GM23248 (cell line): Measurements from ENCODE around the gene ETV1. TPM values are rescaled to one million over a fixed set of nuclear protein-coding genes. Genes with fewer than 3 reads are reported as not detected.

ENCODE experiments used
- DNase-seq: peaks from one replicate; pipeline ENCODE4 v3.0.0-alpha.2; 2015
- H2AFZ ChIP-seq: fragments of 200-600 bp; sonication (generic); 2 replicates; pipeline ENCODE4 v1.6.1; 2016; ENCODE audit warnings: antibody characterized with exemption
- H3F3A ChIP-seq: fragments of 200-600 bp; sonication (generic); 2 replicates; pipeline ENCODE4 v1.6.1; 2016; ENCODE audit warnings: mild to moderate bottlenecking, antibody characterized with exemption, mixed run types; ENCODE audit not compliant: insufficient read depth
- H3K27ac ChIP-seq: fragments of 200-600 bp; sonication (generic); 2 replicates; pipeline ENCODE4 v1.5.1; 2016; ENCODE audit warnings: mild to moderate bottlenecking
- H3K27me3 ChIP-seq: fragments of 200-600 bp; sonication (generic); replicated peaks from 2 replicates; pipeline ENCODE4 v1.6.1; 2016; ENCODE audit warnings: mild to moderate bottlenecking; ENCODE audit not compliant: insufficient read depth
- H3K36me3 ChIP-seq: fragments of 200-600 bp; sonication (generic); 2 replicates; pipeline ENCODE4 v1.6.1; 2016; ENCODE audit warnings: low read depth, mild to moderate bottlenecking
- H3K4me1 ChIP-seq: fragments of 200-600 bp; sonication (generic); 2 replicates; pipeline ENCODE4 v1.6.1; 2016; ENCODE audit warnings: mild to moderate bottlenecking; ENCODE audit not compliant: insufficient read depth
- H3K4me2 ChIP-seq: fragments of 200-600 bp; sonication (generic); one replicate; pipeline ENCODE4 v1.6.1; 2016; ENCODE audit warnings: mild to moderate bottlenecking; ENCODE audit not compliant: unreplicated experiment
- H3K4me3 ChIP-seq: fragments of 200-600 bp; sonication (generic); 2 replicates; pipeline ENCODE4 v1.5.1; 2016; ENCODE audit warnings: mild to moderate bottlenecking
- H3K79me2 ChIP-seq: fragments of 200-600 bp; sonication (generic); 2 replicates; pipeline ENCODE4 v1.6.1; 2016; ENCODE audit warnings: mild to moderate bottlenecking; ENCODE audit not compliant: insufficient read depth
- H3K9ac ChIP-seq: fragments of 200-600 bp; sonication (generic); 2 replicates; pipeline ENCODE4 v1.6.1; 2016; ENCODE audit warnings: mild to moderate bottlenecking
- H3K9me2 ChIP-seq: fragments of 200-600 bp; sonication (generic); 2 replicates; pipeline ENCODE4 v1.6.1; 2016; ENCODE audit warnings: mixed run types, mild to moderate bottlenecking, moderate library complexity; ENCODE audit not compliant: insufficient read depth
- H3K9me3 ChIP-seq: fragments of 200-600 bp; sonication (generic); one replicate; pipeline ENCODE4 v1.6.1; 2017; ENCODE audit warnings: low read depth
- H4K20me1 ChIP-seq: fragments of 200-600 bp; sonication (generic); 2 replicates; pipeline ENCODE4 v1.6.0; 2016; ENCODE audit not compliant: insufficient read depth
- EZH2 ChIP-seq: fragments of 200-600 bp; sonication (generic); IDR thresholded peaks from 2 replicates; pipeline ENCODE4 v1.6.1; 2018; ENCODE audit warnings: antibody characterized with exemption, mild to moderate bottlenecking; ENCODE audit not compliant: insufficient read depth, poor library complexity, severe bottlenecking
- EZH2phosphoT487 ChIP-seq: fragments of 200-600 bp; sonication (generic); IDR thresholded peaks from 2 replicates; pipeline ENCODE4 v1.6.1; 2018; ENCODE audit warnings: antibody characterized with exemption, moderate library complexity, mild to moderate bottlenecking, low read depth; ENCODE audit not compliant: insufficient read depth
- WGBS, 2 experiments: methylation state at CpG; one replicate each; pipeline ENCODE4 v1.1.6; 2015 to 2017; ENCODE audit warnings: low lambda C conversion rate in 2 of 2, low coverage in 1 of 2; ENCODE audit errors: missing lambda C conversion rate in 2 of 2; 5-methylcytosine and 5-hydroxymethylcytosine counted together
- in situ Hi-C: fragments of 300-500 bp; cut with MboI; formaldehyde crosslinking; loops from 2 replicates; pipeline ENCODE4 v1.15.0; 2020
- polyA plus RNA-seq: library from polyadenylated mRNA; unstranded; fragments of >200 nt; fragmentation: Nextera tagmentation; extraction: Ambion mirVana; gene quantifications from 2 replicates; pipeline ENCODE4 v1.2.1, GENCODE V29; 2016
- total RNA-seq: library from RNA; depleted of rRNA; stranded (reverse); fragments of >200 nt; shearing (Covaris generic); gene quantifications from 2 replicates; pipeline ENCODE4 v1.2.3, GENCODE V29; 2014

Gene ETV1
- total and polyA plus RNA-seq, 2 experiments from 2014 or later: 13.7 to 17.1 TPM

- Histone ChIP-seq H3K9ac (no peak overlapping the region), H3K4me1 (peaks cover 18% of the 10 kb centered on the region), H3F3A (peaks cover 21% of the 10 kb centered on the region), H4K20me1 (no peaks in the 10 kb centered on the region), H3K4me3 (peak overlapping the region; percentile 50), H3K4me2 (peak overlapping the region; percentile 60), H2AFZ (no peak overlapping the region), H3K27me3 (no peaks in the 10 kb centered on the region), H3K9me2 (no peaks in the 10 kb centered on the region), H3K79me2 (no peaks in the 10 kb centered on the region), H3K9me3 (no peaks in the 10 kb centered on the region), H3K27ac (no peak overlapping the region), H3K36me3 (no peaks in the 10 kb centered on the region)
- peak; percentile 69 for DNase-seq
- WGBS, 2 experiments: 11 to 23% methylated on average over 2 of the region's 2 CpGs
- TF ChIP-seq EZH2phosphoT487 (no peak), EZH2 (no peak)
- in situ Hi-C loops: no loop called here
Observed at GRCh38 chr7:13874783-13875182, 114.7 kb downstream of the ETV1 start.

GRCh38 chr7:13872709-13873108 lies 116.8 kb downstream of the ETV1 start:
- Histone ChIP-seq H3K9me3 (no peaks in the 10 kb centered on the region), H4K20me1 (no peaks in the 10 kb centered on the region), H3K4me1 (peaks cover 10% of the 10 kb centered on the region), H3K27me3 (no peaks in the 10 kb centered on the region), H2AFZ (no peak overlapping the region), H3K79me2 (no peaks in the 10 kb centered on the region), H3K36me3 (no peaks in the 10 kb centered on the region), H3K4me2 (no peak overlapping the region), H3K27ac (no peak overlapping the region), H3K9me2 (no peaks in the 10 kb centered on the region), H3F3A (peaks cover 4% of the 10 kb centered on the region; the same call in 1 of the 2 replicates), H3K4me3 (no peak overlapping the region), H3K9ac (no peak overlapping the region)
- in situ Hi-C loops: no loop called here
- no peak for DNase-seq
- TF ChIP-seq EZH2phosphoT487 (no peak), EZH2 (no peak)

GRCh38 chr7:13871008-13871407 lies 118.5 kb downstream of the ETV1 start:
- no peaks in the 10 kb centered on the region for H3K79me2 ChIP-seq
- H3K4me3 ChIP-seq: no peak overlapping the region
- no peak overlapping the region for H3K27ac ChIP-seq
- H3K4me2 ChIP-seq: no peak overlapping the region
- H3F3A ChIP-seq: peaks cover 4% of the 10 kb centered on the region; the same call in 1 of the 2 replicates
- no peaks in the 10 kb centered on the region for H3K9me3 ChIP-seq
- peaks cover 10% of the 10 kb centered on the region for H3K4me1 ChIP-seq
- no peaks in the 10 kb centered on the region for H3K36me3 ChIP-seq
- no peak overlapping the region for H2AFZ ChIP-seq
- H3K9ac ChIP-seq: no peak overlapping the region
- TF ChIP-seq EZH2 (no peak), EZH2phosphoT487 (no peak)
- H4K20me1 ChIP-seq: no peaks in the 10 kb centered on the region
- H3K27me3 ChIP-seq: no peaks in the 10 kb centered on the region
- no peaks in the 10 kb centered on the region for H3K9me2 ChIP-seq
- in situ Hi-C loops: no loop called here
- DNase-seq: no peak

- H3K9ac ChIP-seq: no peak overlapping the region
- peak; percentile 14 for DNase-seq
- no peaks in the 10 kb centered on the region for H3K79me2 ChIP-seq
- H4K20me1 ChIP-seq: no peaks in the 10 kb centered on the region
- no peaks in the 10 kb centered on the region for H3K9me2 ChIP-seq
- no peaks in the 10 kb centered on the region for H3F3A ChIP-seq
- no peaks in the 10 kb centered on the region for H3K27me3 ChIP-seq
- peak overlapping the region; percentile 40 for H2AFZ ChIP-seq
- no peak for TF ChIP-seq EZH2
- no peak for TF ChIP-seq EZH2phosphoT487
- no peak overlapping the region for H3K4me3 ChIP-seq
- in situ Hi-C loops: no loop called here
- no peaks in the 10 kb centered on the region for H3K4me1 ChIP-seq
- WGBS, 2 experiments: 82 to 85% methylated on average over 2 of the region's 2 CpGs
- no peaks in the 10 kb centered on the region for H3K36me3 ChIP-seq
- no peak overlapping the region for H3K27ac ChIP-seq
- H3K9me3 ChIP-seq: no peaks in the 10 kb centered on the region
- H3K4me2 ChIP-seq: no peak overlapping the region
Observed at GRCh38 chr7:13860734-13861133, 128.7 kb downstream of the ETV1 start.

- no peak for DNase-seq
- no peak overlapping the region for H2AFZ ChIP-seq
- TF ChIP-seq EZH2phosphoT487 (no peak), EZH2 (no peak)
- no peaks in the 10 kb centered on the region for H3K36me3 ChIP-seq
- no peak overlapping the region for H3K9ac ChIP-seq
- peaks cover 14% of the 10 kb centered on the region for H3K4me1 ChIP-seq
- 91 to 93% methylated on average over 1 of the region's 1 CpG for WGBS, 2 experiments
- peaks cover 6% of the 10 kb centered on the region; the same call in 1 of the 2 replicates for H3F3A ChIP-seq
- H3K27ac ChIP-seq: no peak overlapping the region
- H4K20me1 ChIP-seq: no peaks in the 10 kb centered on the region
- H3K79me2 ChIP-seq: no peaks in the 10 kb centered on the region
- no peaks in the 10 kb centered on the region for H3K9me3 ChIP-seq
- in situ Hi-C loops: no loop called here
- no peaks in the 10 kb centered on the region for H3K9me2 ChIP-seq
- no peaks in the 10 kb centered on the region for H3K27me3 ChIP-seq
- H3K4me2 ChIP-seq: no peak overlapping the region
- no peak overlapping the region for H3K4me3 ChIP-seq
Observed at GRCh38 chr7:13856012-13856411, 133.5 kb downstream of the ETV1 start.
